Dermis blood vessel endothelial cell (primary cell): ENCODE measurements around the gene CCS. TPM values are rescaled to one million over a fixed set of nuclear protein-coding genes. Genes with fewer than 3 reads are reported as not detected.
"Not testable (repeated sequence)": the region's sequence is repeated elsewhere in the genome, so short reads cannot be mapped to it uniquely, and the experiment has no call there.

ENCODE experiments used
- DNase-seq: peaks from one replicate; pipeline ENCODE4 v3.0.0; 2010
- total RNA-seq: library from RNA; depleted of rRNA; stranded (reverse); fragments of >200 nt; gene quantifications from 2 replicates; pipeline ENCODE4 v1.2.3, GENCODE V29; 2014

Gene CCS
- total RNA-seq, 1 donor from 2014 or later: 33.5 TPM

- DNase-seq: no peak
These were observed 31.1 kb upstream of the CCS start for GRCh38 chr11:66561975-66562248.

- DNase-seq: no peak
These were observed 30.7 kb upstream of the CCS start for GRCh38 chr11:66562275-66562674.

- no peak for DNase-seq
These were observed 29.9 kb upstream of the CCS start for GRCh38 chr11:66562907-66563583.

GRCh38 chr11:66563832-66564231, 29.2 kb upstream of the CCS start:
- no peak for DNase-seq

- no peak for DNase-seq
These were observed 28.4 kb upstream of the CCS start for GRCh38 chr11:66564538-66564937.

- DNase-seq: no peak
These were observed 28.0 kb upstream of the CCS start for GRCh38 chr11:66564984-66565383.

- DNase-seq: no peak
These were observed 26.8 kb upstream of the CCS start for GRCh38 chr11:66566221-66566620.

- no peak for DNase-seq
These were observed 25.2 kb upstream of the CCS start for GRCh38 chr11:66567787-66568123.

- DNase-seq: peak; percentile 86
These were observed 24.7 kb upstream of the CCS start, which contains the start of gene CTSF for GRCh38 chr11:66568124-66568916. CTSF (minus strand) TSS chr11:66568606; CDS start chr11:66568486, 120 bp downstream.

- DNase-seq: no peak
These were observed 23.9 kb upstream of the CCS start for GRCh38 chr11:66569076-66569475.

- no peak for DNase-seq
These were observed 22.7 kb upstream of the CCS start for GRCh38 chr11:66570079-66570849.

GRCh38 chr11:66570850-66571180, 22.2 kb upstream of the CCS start:
- DNase-seq: no peak

- peak; percentile 84 for DNase-seq
These were observed 13.9 kb upstream of the CCS start for GRCh38 chr11:66579017-66579606.

GRCh38 chr11:66580803-66581202, 12.2 kb upstream of the CCS start:
- DNase-seq: no peak

- no peak for DNase-seq
These were observed 11.7 kb upstream of the CCS start for GRCh38 chr11:66581261-66581660.

GRCh38 chr11:66582565-66583147, 10.3 kb upstream of the CCS start:
- DNase-seq: not testable (repeated sequence)

GRCh38 chr11:66585447-66585846, 7.5 kb upstream of the CCS start:
- not testable (repeated sequence) for DNase-seq

GRCh38 chr11:66586136-66586535, 6.8 kb upstream of the CCS start:
- DNase-seq: no peak

- not testable (repeated sequence) for DNase-seq
These were observed 3.7 kb upstream of the CCS start for GRCh38 chr11:66589315-66589714.

GRCh38 chr11:66589996-66590675, 2.8 kb upstream of the CCS start:
- no peak for DNase-seq

- no peak for DNase-seq
These were observed 1.8 kb upstream of the CCS start for GRCh38 chr11:66591175-66591574.

- no peak for DNase-seq
These were observed 284 bp downstream of the CCS start for GRCh38 chr11:66593303-66593635.

GRCh38 chr11:66593650-66594049, 665 bp downstream of the CCS start:
- no peak for DNase-seq
